HEK293T (cell line): ENCODE results near the gene IL24.

Experiments
- BHLHE40 ChIP-seq: fragments of 450-650 bp; IDR thresholded peaks from 2 replicates; pipeline ENCODE4 v1.6.1; 2016; ENCODE audit warnings: mild to moderate bottlenecking, moderate library complexity, borderline replicate concordance
- CTBP1 ChIP-seq: fragments of 450-650 bp; IDR thresholded peaks from 2 replicates; pipeline ENCODE4 v1.6.1; 2016; ENCODE audit warnings: borderline replicate concordance
- FOXK2 ChIP-seq: fragments of 450-650 bp; IDR thresholded peaks from 2 replicates; pipeline ENCODE4 v1.6.1; 2016; ENCODE audit warnings: mild to moderate bottlenecking
- L3MBTL2 ChIP-seq: fragments of 450-650 bp; conservative IDR thresholded peaks from 2 replicates; pipeline ENCODE4 v1.6.1; 2016; ENCODE audit warnings: mild to moderate bottlenecking
- NFRKB ChIP-seq: fragments of 450-650 bp; IDR thresholded peaks from 2 replicates; pipeline ENCODE4 v1.6.1; 2016; ENCODE audit warnings: mild to moderate bottlenecking, moderate library complexity
- SP1 ChIP-seq: fragments of 450-650 bp; IDR thresholded peaks from 2 replicates; pipeline ENCODE4 v1.6.1; 2017
- SUZ12 ChIP-seq: fragments of 450-650 bp; IDR thresholded peaks from 2 replicates; pipeline ENCODE4 v1.6.1; 2016; ENCODE audit warnings: mild to moderate bottlenecking
- TARDBP ChIP-seq: fragments of 450-650 bp; IDR thresholded peaks from 2 replicates; pipeline ENCODE4 v1.6.1; 2016
- ZNF384 ChIP-seq: fragments of 450-650 bp; IDR thresholded peaks from 2 replicates; pipeline ENCODE4 v1.6.1; 2016

GRCh38 chr1:206895325-206895724 lies 1.9 kb upstream of the IL24 start:
- TF ChIP-seq NFRKB (no peak), SP1 (no peak), FOXK2 (no peak), TARDBP (no peak), ZNF384 (no peak), L3MBTL2 (no peak), BHLHE40 (no peak), SUZ12 (no peak), CTBP1 (no peak)
